Measurements from ENCODE around the gene SAT1.
"Not testable (repeated sequence)": the region's sequence is repeated elsewhere in the genome, so short reads cannot be mapped to it uniquely, and the experiment has no call there.

GRCh38 chrX:23743623-23743971 lies 39.4 kb upstream of the SAT1 start:
- not testable (repeated sequence) for TF ChIP-seq EP300, POLR2A (IDR thresholded peaks at IDR 0.05)
